Esophagus muscularis mucosa (tissue), 4 donors: ENCODE results near the gene ENPP6.

Source experiments
- CTCF ChIP-seq, 3 experiments: fragments of 200-600 bp in 2 of 3; fragments of 450-650 bp in 1 of 3; sonication (generic) in 2 of 3; IDR thresholded peaks; one replicate each; pipeline ENCODE4 v1.5.1; 2017 to 2019; ENCODE audit warnings: antibody characterized with exemption in 3 of 3, mild to moderate bottlenecking in 2 of 3, moderate library complexity in 1 of 3
- EP300 ChIP-seq: sonication (generic); formaldehyde crosslinking; IDR thresholded peaks from one replicate; pipeline ENCODE4 v1.6.1; 2017; ENCODE audit warnings: antibody characterized with exemption
- POLR2A ChIP-seq: fragments of 450-650 bp; IDR thresholded peaks from one replicate; pipeline ENCODE4 v1.6.1; 2017; ENCODE audit warnings: antibody characterized with exemption, moderate library complexity, mild to moderate bottlenecking, low read depth
- POLR2AphosphoS5 ChIP-seq, 2 donors: sonication (generic); formaldehyde crosslinking; IDR thresholded peaks; one replicate each; pipeline ENCODE4 v1.6.1; 2017; ENCODE audit warnings: antibody characterized with exemption in 2 of 2

GRCh38 chr4:184041156-184041555, 176.5 kb downstream of the ENPP6 start:
- TF ChIP-seq CTCF (IDR thresholded peaks at IDR 0.05), result no peak
- TF ChIP-seq POLR2A, result no peak
- no peak for TF ChIP-seq EP300
- no peak for TF ChIP-seq POLR2AphosphoS5 (IDR thresholded peaks at IDR 0.05)
